Measurements from ENCODE around the gene SRGAP2B. TPM values are rescaled to one million over a fixed set of nuclear protein-coding genes. Genes with fewer than 3 reads are reported as not detected.
"Not testable (repeated sequence)": the region's sequence is repeated elsewhere in the genome, so short reads cannot be mapped to it uniquely, and the experiment has no call there.

SRGAP2B gene
- total and polyA plus RNA-seq, 4 donors: 2.4 to 14.3 (median 6.2) TPM

GRCh38 chr1:145036019-145036418 lies 59.1 kb downstream of the SRGAP2B start:
- not testable (repeated sequence) for H3K27ac ChIP-seq (ENCODE audit: low read depth in 1 of 2, low read length in 2 of 2); H3K27me3 ChIP-seq (ENCODE audit: control insufficient read depth in 4 of 4, insufficient read depth in 4 of 4, low read length in 3 of 4); H3K4me1 ChIP-seq (ENCODE audit: control insufficient read depth in 4 of 4, insufficient read depth in 4 of 4, low read length in 3 of 4); DNase-seq (ENCODE audit: low spot score); H3K9me3 ChIP-seq (ENCODE audit: control insufficient read depth in 4 of 4, low read length in 3 of 4); H3K36me3 ChIP-seq (ENCODE audit: control insufficient read depth in 4 of 4, insufficient read depth in 3 of 4, low read depth in 1 of 4, low read length in 3 of 4); H3K9ac ChIP-seq (ENCODE audit: low read depth in 1 of 2, low read length in 2 of 2); H3K4me3 ChIP-seq (ENCODE audit: low read depth in 1 of 3, low read length in 3 of 3)
- 58% methylated on average over 1 of the region's 2 CpGs for WGBS

GRCh38 chr1:145033523-145033922 lies 61.6 kb downstream of the SRGAP2B start:
- DNase-seq (ENCODE audit: low spot score); H3K27ac ChIP-seq (ENCODE audit: low read depth in 1 of 2, low read length in 2 of 2): not testable (repeated sequence)
- WGBS: no CpG with 5 or more reads among the region's 2 CpGs

GRCh38 chr1:145027251-145027650 lies 67.9 kb downstream of the SRGAP2B start:
- not testable (repeated sequence) for H3K27me3 ChIP-seq (ENCODE audit: control insufficient read depth in 4 of 4, insufficient read depth in 4 of 4, low read length in 3 of 4); H3K36me3 ChIP-seq (ENCODE audit: control insufficient read depth in 4 of 4, insufficient read depth in 3 of 4, low read depth in 1 of 4, low read length in 3 of 4); H3K4me3 ChIP-seq (ENCODE audit: low read depth in 1 of 3, low read length in 3 of 3); H3K27ac ChIP-seq (ENCODE audit: low read depth in 1 of 2, low read length in 2 of 2); H3K4me1 ChIP-seq (ENCODE audit: control insufficient read depth in 4 of 4, insufficient read depth in 4 of 4, low read length in 3 of 4); H3K9me3 ChIP-seq (ENCODE audit: control insufficient read depth in 4 of 4, low read length in 3 of 4); DNase-seq (ENCODE audit: low spot score); H3K9ac ChIP-seq (ENCODE audit: low read depth in 1 of 2, low read length in 2 of 2)
- WGBS: no CpG with 5 or more reads among the region's 4 CpGs

More at GRCh38 chr1:145033523-145033922, 61.6 kb downstream of the SRGAP2B start:
- not testable (repeated sequence) for H3K27me3 ChIP-seq (ENCODE audit: control insufficient read depth in 4 of 4, insufficient read depth in 4 of 4, low read length in 3 of 4); H3K9ac ChIP-seq (ENCODE audit: low read depth in 1 of 2, low read length in 2 of 2); H3K4me3 ChIP-seq (ENCODE audit: low read depth in 1 of 3, low read length in 3 of 3); H3K4me1 ChIP-seq (ENCODE audit: control insufficient read depth in 4 of 4, insufficient read depth in 4 of 4, low read length in 3 of 4); H3K36me3 ChIP-seq (ENCODE audit: control insufficient read depth in 4 of 4, insufficient read depth in 3 of 4, low read depth in 1 of 4, low read length in 3 of 4); H3K9me3 ChIP-seq (ENCODE audit: control insufficient read depth in 4 of 4, low read length in 3 of 4)

- H3K27me3 ChIP-seq (ENCODE audit: control insufficient read depth in 4 of 4, insufficient read depth in 4 of 4, low read length in 3 of 4); H3K36me3 ChIP-seq (ENCODE audit: control insufficient read depth in 4 of 4, insufficient read depth in 3 of 4, low read depth in 1 of 4, low read length in 3 of 4); H3K4me3 ChIP-seq (ENCODE audit: low read depth in 1 of 3, low read length in 3 of 3); H3K9ac ChIP-seq (ENCODE audit: low read depth in 1 of 2, low read length in 2 of 2); H3K9me3 ChIP-seq (ENCODE audit: control insufficient read depth in 4 of 4, low read length in 3 of 4); DNase-seq (ENCODE audit: low spot score); H3K4me1 ChIP-seq (ENCODE audit: control insufficient read depth in 4 of 4, insufficient read depth in 4 of 4, low read length in 3 of 4); H3K27ac ChIP-seq (ENCODE audit: low read depth in 1 of 2, low read length in 2 of 2): not testable (repeated sequence)
These were observed 69.8 kb downstream of the SRGAP2B start for GRCh38 chr1:145025286-145025685.

GRCh38 chr1:145022259-145022658 lies 72.9 kb downstream of the SRGAP2B start:
- H3K27ac ChIP-seq (ENCODE audit: low read depth in 1 of 2, low read length in 2 of 2); H3K4me3 ChIP-seq (ENCODE audit: low read depth in 1 of 3, low read length in 3 of 3); H3K27me3 ChIP-seq (ENCODE audit: control insufficient read depth in 4 of 4, insufficient read depth in 4 of 4, low read length in 3 of 4); H3K4me1 ChIP-seq (ENCODE audit: control insufficient read depth in 4 of 4, insufficient read depth in 4 of 4, low read length in 3 of 4); DNase-seq (ENCODE audit: low spot score); H3K9ac ChIP-seq (ENCODE audit: low read depth in 1 of 2, low read length in 2 of 2); H3K36me3 ChIP-seq (ENCODE audit: control insufficient read depth in 4 of 4, insufficient read depth in 3 of 4, low read depth in 1 of 4, low read length in 3 of 4); H3K9me3 ChIP-seq (ENCODE audit: control insufficient read depth in 4 of 4, low read length in 3 of 4): not testable (repeated sequence)
- WGBS: 100% methylated on average over 1 of the region's 2 CpGs

- H3K4me3 ChIP-seq (ENCODE audit: low read depth in 1 of 3, low read length in 3 of 3); H3K36me3 ChIP-seq (ENCODE audit: control insufficient read depth in 4 of 4, insufficient read depth in 3 of 4, low read depth in 1 of 4, low read length in 3 of 4); H3K9me3 ChIP-seq (ENCODE audit: control insufficient read depth in 4 of 4, low read length in 3 of 4); H3K27ac ChIP-seq (ENCODE audit: low read depth in 1 of 2, low read length in 2 of 2); H3K4me1 ChIP-seq (ENCODE audit: control insufficient read depth in 4 of 4, insufficient read depth in 4 of 4, low read length in 3 of 4); H3K9ac ChIP-seq (ENCODE audit: low read depth in 1 of 2, low read length in 2 of 2); DNase-seq (ENCODE audit: low spot score); H3K27me3 ChIP-seq (ENCODE audit: control insufficient read depth in 4 of 4, insufficient read depth in 4 of 4, low read length in 3 of 4): not testable (repeated sequence)
- 96% methylated on average over 3 of the region's 4 CpGs for WGBS
These were observed 73.4 kb downstream of the SRGAP2B start for GRCh38 chr1:145021749-145022148.

- not testable (repeated sequence) for H3K4me1 ChIP-seq (ENCODE audit: control insufficient read depth in 4 of 4, insufficient read depth in 4 of 4, low read length in 3 of 4); H3K9ac ChIP-seq (ENCODE audit: low read depth in 1 of 2, low read length in 2 of 2); DNase-seq (ENCODE audit: low spot score); H3K27me3 ChIP-seq (ENCODE audit: control insufficient read depth in 4 of 4, insufficient read depth in 4 of 4, low read length in 3 of 4); H3K27ac ChIP-seq (ENCODE audit: low read depth in 1 of 2, low read length in 2 of 2); H3K9me3 ChIP-seq (ENCODE audit: control insufficient read depth in 4 of 4, low read length in 3 of 4); H3K36me3 ChIP-seq (ENCODE audit: control insufficient read depth in 4 of 4, insufficient read depth in 3 of 4, low read depth in 1 of 4, low read length in 3 of 4); H3K4me3 ChIP-seq (ENCODE audit: low read depth in 1 of 3, low read length in 3 of 3)
- WGBS: 64% methylated on average over 2 of the region's 2 CpGs
These were observed 75.4 kb downstream of the SRGAP2B start for GRCh38 chr1:145019709-145020108.

- not testable (repeated sequence) for H3K9ac ChIP-seq (ENCODE audit: low read depth in 1 of 2, low read length in 2 of 2); H3K9me3 ChIP-seq (ENCODE audit: control insufficient read depth in 4 of 4, low read length in 3 of 4); DNase-seq (ENCODE audit: low spot score); H3K27ac ChIP-seq (ENCODE audit: low read depth in 1 of 2, low read length in 2 of 2); H3K4me3 ChIP-seq (ENCODE audit: low read depth in 1 of 3, low read length in 3 of 3); H3K4me1 ChIP-seq (ENCODE audit: control insufficient read depth in 4 of 4, insufficient read depth in 4 of 4, low read length in 3 of 4); H3K36me3 ChIP-seq (ENCODE audit: control insufficient read depth in 4 of 4, insufficient read depth in 3 of 4, low read depth in 1 of 4, low read length in 3 of 4); H3K27me3 ChIP-seq (ENCODE audit: control insufficient read depth in 4 of 4, insufficient read depth in 4 of 4, low read length in 3 of 4)
- 54% methylated on average over 2 of the region's 2 CpGs for whole genome bisulfite sequencing
These were observed 77.4 kb downstream of the SRGAP2B start for GRCh38 chr1:145017725-145018124.

GRCh38 chr1:145016492-145016862 lies 78.7 kb downstream of the SRGAP2B start:
- not testable (repeated sequence) for DNase-seq (ENCODE audit: low spot score); H3K4me1 ChIP-seq (ENCODE audit: control insufficient read depth in 4 of 4, insufficient read depth in 4 of 4, low read length in 3 of 4); H3K9me3 ChIP-seq (ENCODE audit: control insufficient read depth in 4 of 4, low read length in 3 of 4); H3K27ac ChIP-seq (ENCODE audit: low read depth in 1 of 2, low read length in 2 of 2); H3K36me3 ChIP-seq (ENCODE audit: control insufficient read depth in 4 of 4, insufficient read depth in 3 of 4, low read depth in 1 of 4, low read length in 3 of 4); H3K27me3 ChIP-seq (ENCODE audit: control insufficient read depth in 4 of 4, insufficient read depth in 4 of 4, low read length in 3 of 4); H3K4me3 ChIP-seq (ENCODE audit: low read depth in 1 of 3, low read length in 3 of 3); H3K9ac ChIP-seq (ENCODE audit: low read depth in 1 of 2, low read length in 2 of 2)

Data from liver (tissue), 9 donors.